ENCODE data around the gene SIX3.

Gene SIX3

GRCh38 chr2:44957656-44958327, 16.3 kb downstream of the SIX3 start:
- no peak for DNase-seq (ENCODE audit: low read depth)

DNA sequence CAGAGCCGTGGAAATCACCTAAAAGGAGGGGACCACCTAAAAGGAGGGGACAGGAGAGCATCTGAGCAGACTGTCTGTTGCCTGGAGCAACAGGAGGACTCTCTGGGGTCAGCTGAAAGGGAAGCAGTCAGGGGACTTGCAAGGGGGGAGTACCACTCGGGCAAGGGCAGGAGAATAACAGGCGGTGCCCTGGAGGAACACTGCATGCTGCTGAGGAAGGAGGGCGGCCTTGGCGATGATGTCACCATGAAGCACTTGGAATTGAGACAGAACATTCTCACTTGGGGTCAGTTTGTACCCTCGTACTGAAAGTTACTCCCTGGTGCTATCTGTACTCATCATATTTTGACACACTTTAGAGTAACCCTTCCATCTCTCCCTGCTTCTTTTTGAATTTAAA, 18.4 kb downstream of the SIX3 start:
- no peak for DNase-seq (ENCODE audit: low read depth)

- DNase-seq (ENCODE audit: low read depth), result no peak
These were observed 19.4 kb downstream of the SIX3 start for GRCh38 chr2:44960871-44961270.

GRCh38 chr2:44962176-44962695, 20.7 kb downstream of the SIX3 start:
- no peak for DNase-seq (ENCODE audit: low read depth)

- DNase-seq (ENCODE audit: low read depth), result no peak
These were observed 23.3 kb downstream of the SIX3 start for GRCh38 chr2:44964752-44965236.

GRCh38 chr2:44965684-44966083, 24.2 kb downstream of the SIX3 start:
- DNase-seq (ENCODE audit: low read depth), result no peak

DNA sequence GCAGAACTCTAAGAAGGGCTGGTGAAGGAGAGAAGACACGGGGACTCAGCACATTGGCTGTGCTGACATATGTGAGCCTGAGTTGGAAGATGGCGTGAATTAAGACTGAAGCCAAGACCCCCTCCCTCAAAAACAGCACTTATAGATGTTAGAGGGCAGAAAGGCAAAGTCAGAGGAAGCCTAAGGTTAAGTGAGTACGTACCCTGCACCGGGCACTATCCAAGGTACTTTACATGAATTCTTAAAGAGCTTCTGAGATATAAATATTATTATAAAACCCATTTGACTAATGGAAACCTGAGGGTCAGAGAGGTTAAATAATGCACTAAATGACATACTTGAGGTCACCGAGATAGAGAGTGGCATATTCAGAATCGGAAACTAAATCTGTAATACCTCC, 25.6 kb downstream of the SIX3 start:
- no peak for DNase-seq (ENCODE audit: low read depth)

DNA sequence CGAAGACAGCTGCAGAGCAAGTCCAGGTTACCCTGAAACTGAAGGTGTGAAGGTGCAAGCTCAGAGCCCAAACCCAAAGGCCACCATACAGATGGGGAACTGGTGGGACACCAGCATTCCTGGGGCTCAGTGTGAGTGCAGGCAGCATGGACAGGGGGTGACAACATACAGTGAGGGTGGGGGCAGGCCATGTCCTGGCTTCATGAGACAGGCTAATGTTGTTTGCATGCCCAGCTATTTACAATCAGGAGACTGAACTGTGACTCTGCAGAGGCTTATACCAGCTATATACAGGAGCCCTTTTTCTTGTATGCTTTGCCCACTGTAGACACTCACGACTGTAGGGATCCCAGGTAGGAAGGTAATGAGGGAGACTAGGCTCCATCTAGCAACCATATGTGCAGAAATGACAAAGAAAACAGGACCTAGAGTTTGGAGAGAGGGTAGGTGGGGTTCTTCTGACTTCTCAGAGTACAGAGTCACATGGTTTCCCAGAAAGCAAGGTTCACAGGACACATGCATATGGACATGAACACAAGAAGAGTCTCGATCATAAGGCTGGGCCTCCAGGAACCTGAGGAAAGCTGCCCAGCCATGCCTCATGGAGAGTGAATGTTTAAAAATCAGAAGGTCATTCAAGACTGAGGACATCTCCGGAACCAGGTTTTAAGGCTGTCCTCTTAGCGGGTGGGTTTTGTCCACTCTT, 26.4 kb downstream of the SIX3 start:
- DNase-seq (ENCODE audit: low read depth), result no peak

DNA sequence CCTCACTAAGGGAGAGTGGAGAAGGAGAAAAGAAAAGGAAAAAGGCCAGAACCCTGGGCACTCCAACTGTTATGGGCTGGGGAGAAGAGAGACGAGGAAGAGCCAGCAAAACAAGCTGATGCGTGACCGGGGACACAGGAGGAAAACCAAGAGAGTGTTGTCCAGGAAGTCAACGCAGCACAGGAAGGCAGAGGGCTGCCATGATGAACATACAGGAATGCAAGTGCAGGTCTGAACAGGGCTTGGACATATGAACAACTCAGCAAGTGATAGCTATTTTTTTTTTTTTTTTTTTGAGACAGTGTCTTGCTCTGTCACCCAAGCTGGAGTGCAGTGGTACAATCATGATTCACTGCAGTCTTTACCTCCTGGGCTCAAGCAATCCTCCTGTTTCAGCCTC, 28.4 kb downstream of the SIX3 start:
- no peak for DNase-seq (ENCODE audit: low read depth)

DNA sequence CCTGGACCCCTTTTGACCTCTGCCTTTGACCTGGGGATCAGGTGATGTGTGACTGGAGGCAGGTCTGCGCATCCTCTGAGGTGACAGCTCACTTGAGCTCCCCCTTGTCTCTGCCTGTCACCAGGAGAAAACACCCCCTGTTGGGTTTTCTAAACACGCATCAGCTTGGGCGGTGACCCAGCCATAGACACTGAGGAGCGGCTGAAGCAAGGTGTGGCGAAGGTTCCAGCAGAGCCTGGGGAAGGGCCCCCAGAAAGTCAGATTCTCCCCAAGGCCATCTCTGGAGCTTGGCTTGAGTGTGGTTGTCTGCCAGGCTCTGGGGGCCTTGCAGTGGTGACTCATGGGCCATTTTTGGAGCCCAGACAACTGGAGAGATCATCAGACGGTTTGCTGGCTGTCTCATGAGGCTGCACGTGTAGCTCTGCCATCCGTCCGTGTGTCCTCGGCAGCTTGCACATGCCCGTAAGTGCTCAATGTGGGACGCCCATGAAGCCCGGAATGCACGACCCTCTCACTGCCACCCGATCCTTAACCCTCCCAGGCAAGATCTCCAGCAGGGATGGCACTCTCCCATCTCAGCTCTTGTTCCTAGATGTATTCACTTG, 29.4 kb downstream of the SIX3 start:
- DNase-seq (ENCODE audit: low read depth), result peak; percentile 40

DNA sequence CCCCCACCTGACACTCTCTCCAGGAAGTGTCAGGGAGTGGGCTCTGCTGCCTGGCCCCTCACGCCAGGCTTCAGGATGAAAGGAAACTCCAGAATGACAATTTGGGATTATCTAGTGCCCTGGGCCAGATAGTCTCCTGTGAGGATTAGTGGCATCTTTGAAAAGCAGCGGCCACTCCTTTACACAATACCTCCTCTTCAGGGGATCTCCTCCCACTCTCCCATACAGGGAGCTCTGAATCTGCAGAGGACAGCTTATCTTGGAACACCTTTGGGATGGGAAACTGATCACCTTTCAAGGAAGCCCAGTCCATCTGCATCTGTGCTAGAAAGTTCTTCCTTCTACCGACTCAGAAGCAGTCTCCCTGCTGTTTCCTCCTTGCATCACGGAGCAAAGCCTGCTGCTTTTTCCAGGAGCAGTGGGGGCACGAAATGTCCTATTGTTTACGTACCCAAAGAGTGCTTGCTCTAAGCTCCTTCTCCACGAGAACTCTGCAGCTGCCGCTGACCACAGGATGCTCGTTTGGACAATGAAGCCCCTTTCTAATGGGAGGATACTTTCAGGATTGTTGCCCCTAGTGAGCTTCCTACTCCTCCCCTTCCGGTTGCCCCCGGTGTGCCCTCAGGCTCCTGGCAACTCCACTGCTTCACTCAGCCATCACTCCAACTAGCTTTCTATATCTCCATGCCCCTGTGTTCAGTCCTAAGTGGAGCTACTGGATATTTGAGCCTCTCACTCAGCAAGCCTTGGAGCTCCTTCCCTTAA, 31.5 kb downstream of the SIX3 start:
- no peak for DNase-seq (ENCODE audit: low read depth)

DNA sequence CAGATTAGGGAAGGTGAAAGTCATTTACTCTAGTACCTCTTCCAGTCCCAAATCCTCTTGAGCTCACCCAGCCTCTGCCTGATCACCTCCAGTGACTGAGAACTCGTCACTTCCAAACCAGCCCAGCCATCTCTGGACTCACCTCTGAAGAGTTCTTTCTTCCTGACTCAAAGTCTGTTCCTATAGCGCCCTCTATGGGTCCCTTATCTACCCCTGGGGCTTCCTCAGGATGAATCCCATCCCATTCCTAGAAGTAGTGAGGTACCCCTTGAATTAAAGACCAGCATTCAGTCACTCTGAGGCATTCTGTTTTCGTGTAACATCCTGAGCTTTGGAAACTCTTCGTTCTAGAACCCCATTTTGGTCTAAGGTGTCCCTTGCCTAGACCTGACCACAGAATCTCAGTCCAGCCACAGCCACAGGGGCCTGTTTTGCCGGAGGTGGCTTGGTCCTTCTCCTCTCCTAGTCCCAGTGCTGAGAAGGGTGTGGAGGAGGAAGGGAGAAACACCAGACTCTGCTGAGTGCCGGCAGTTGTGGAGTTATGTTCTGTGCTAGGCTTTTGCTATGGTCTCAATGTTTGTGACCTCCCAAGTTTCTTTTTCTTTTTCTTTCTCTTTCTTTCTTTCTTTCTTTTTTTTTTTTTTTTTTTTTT, 32.7 kb downstream of the SIX3 start:
- DNase-seq (ENCODE audit: low read depth), result peak; percentile 40

- DNase-seq (ENCODE audit: low read depth), result no peak
These were observed 34.3 kb downstream of the SIX3 start for GRCh38 chr2:44975571-44976450.

GRCh38 chr2:44979581-44979980, 38.1 kb downstream of the SIX3 start:
- no peak for DNase-seq (ENCODE audit: low read depth)

DNA sequence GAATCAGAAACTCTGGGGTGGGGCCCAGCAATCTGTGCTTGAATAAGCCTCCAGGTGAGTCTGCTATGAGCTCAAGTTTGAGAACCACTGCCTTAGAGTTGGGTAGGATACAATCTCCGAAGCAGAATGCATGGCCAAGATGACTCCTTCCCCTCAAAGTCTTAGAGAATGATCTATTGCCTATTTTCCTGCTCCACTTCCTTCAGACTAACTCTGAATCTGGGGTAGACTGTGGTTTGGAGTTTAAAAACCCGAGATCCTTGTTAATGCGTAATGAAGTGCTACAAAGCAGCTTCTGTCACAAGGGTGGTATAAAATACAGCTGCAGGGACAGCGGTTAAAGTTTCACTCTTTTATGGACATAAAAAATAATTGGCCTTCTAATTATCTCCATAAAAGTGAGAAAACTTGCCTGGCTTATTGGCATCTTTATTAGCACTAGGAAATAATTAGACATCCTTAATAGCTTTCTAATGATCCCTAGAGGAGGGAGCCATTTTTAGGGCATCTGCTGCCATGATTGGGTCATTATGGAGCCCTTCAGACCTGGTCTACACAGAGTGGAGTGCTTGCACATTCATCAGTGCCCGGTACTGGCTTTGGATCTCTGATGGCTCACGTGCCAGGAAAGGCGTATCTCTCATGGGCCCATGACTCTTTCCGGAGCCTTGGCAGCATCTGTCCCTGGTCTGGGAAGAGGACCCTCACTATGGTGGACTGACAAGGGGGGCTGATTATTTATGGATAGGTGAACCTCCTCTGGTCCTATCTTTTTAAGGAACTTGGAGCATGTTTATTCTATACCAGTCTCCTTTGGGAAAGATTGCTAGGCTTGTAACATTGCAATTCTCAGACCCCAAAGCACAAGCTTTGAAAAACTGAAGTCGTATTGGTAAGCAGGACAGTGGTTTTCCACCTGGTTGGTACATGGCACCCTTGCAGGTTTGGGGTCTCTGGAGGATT, 39.5 kb downstream of the SIX3 start:
- no peak for DNase-seq (ENCODE audit: low read depth)

- peak; percentile 55 for DNase-seq (ENCODE audit: low read depth)
These were observed 40.2 kb downstream of the SIX3 start for GRCh38 chr2:44981714-44982108.

DNA sequence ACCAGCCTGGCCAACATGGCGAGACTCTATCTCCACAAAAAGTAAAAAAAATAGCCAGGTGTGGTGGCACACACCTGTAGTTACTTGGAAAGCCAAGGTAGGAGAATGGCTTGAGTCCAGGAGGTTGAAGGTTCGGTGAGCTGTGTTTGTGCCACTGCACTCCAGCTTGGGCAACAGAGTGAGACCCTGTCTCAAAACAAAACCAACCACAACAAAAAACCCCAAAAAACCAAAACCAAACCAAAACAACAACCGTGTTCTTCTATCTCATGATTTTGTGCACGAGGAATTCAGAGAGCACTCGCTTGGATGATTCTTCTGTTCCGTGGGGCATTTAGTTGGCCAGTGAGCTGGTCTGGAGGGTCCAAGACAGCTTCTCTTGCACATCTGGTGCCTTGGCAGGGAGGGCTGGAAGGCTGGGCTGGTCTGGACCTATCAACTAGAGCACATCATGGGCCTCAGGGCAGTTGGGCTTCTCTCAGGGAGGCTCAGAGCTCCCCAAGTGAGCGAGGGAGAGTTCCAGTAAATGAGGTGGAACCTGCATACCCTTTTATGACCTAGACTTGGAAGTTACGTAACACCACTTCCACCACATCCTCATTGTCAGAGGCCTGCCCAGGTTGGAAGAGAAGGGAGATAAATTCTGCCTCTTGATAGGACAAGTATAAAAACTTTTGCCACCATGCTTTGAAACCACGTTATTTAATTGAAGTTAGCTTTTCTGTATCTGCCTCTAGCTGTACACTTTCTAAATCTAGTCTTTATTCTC, 42.5 kb downstream of the SIX3 start:
- DNase-seq (ENCODE audit: low read depth), result no peak

- DNase-seq (ENCODE audit: low read depth), result no peak
These were observed 47.7 kb downstream of the SIX3 start for GRCh38 chr2:44989176-44989575.

DNA sequence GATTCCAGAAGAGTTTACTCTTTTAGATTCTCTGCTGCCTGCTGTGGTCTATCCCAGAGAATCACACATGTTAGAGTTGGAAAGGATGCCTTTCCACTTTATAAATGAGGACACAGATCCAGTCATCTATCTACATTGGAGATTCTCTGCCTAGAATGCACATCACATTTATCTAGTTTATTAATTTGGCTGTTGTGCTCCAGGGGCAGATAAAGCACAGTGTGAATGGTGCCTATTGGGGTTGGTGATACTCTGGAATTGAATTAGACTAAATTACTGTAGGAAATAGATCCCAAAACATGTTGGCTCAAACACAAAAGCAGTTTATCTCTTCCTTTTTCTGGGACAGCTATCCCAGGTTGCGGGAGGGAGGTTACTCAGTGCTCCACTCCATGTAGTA, 52.9 kb downstream of the SIX3 start:
- DNase-seq (ENCODE audit: low read depth), result no peak

All from stromal cell of bone marrow (primary cell).